Measurements from ENCODE around the gene ATAD2B. TPM values are rescaled to one million over a fixed set of nuclear protein-coding genes. Genes with fewer than 3 reads are reported as not detected.
"Not testable (repeated sequence)": the region's sequence is repeated elsewhere in the genome, so short reads cannot be mapped to it uniquely, and the experiment has no call there.

ATAD2B gene
- polyA plus RNA-seq, 3 donors = 16.3 to 20.7 (median 20.3) TPM

DNA sequence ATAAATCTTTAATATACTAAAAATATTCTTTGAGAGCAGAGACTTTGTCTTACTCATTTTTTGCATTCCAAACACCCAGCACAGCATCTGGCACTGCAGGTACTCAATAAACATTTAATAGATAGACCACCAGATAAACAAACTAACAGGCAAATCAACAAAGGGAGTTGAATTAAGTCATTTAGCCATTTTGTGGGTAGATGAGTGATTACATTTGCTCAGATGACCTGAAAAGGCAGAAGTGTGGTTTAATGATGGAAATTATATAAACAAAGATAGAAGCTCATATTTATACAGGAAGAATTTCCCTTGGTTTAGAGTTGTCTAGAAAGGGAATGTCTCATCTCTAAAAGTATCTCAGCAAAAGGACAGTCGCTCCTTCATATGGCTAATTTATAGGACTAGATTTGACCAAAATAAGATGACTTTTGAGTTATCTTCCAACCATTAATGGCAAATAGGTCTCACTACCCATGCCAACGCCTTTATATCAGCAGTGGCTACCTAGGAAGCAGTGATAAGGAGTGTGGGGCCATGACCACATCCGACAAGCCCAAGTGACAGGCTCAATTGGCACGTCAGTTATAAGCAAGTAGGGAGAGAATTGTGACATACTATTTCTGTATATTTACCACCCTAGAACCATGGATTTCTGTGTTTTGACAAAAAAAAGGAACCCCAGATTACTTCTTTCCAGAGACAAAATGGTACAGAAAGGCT, 173.5 kb downstream of the ATAD2B start:
- DNase-seq = no peak

DNA sequence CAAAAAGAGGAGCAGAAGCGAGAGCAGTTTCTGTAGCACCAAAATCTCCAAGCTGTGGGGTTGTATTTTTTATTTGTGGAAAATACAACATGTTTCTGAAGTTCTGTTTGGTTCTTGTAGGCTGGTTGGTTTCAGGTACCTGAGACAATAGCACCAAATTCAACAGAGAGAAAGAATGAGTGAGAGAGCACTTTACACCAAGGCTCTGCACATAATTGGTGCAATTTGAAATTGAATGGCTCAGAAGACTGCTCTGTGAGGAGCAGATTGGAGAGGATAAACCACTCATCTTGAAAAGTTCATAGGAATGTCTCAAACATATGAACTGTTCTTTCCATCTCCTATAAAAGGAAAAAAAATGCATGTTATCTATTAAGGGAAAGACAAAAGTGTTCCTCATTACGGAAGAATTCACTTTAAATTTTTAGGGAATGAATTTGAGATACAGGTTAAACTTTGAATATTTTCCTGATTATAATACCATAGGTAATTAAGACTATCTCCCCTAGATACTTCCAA, 175.1 kb downstream of the ATAD2B start:
- no peak for DNase-seq

DNA sequence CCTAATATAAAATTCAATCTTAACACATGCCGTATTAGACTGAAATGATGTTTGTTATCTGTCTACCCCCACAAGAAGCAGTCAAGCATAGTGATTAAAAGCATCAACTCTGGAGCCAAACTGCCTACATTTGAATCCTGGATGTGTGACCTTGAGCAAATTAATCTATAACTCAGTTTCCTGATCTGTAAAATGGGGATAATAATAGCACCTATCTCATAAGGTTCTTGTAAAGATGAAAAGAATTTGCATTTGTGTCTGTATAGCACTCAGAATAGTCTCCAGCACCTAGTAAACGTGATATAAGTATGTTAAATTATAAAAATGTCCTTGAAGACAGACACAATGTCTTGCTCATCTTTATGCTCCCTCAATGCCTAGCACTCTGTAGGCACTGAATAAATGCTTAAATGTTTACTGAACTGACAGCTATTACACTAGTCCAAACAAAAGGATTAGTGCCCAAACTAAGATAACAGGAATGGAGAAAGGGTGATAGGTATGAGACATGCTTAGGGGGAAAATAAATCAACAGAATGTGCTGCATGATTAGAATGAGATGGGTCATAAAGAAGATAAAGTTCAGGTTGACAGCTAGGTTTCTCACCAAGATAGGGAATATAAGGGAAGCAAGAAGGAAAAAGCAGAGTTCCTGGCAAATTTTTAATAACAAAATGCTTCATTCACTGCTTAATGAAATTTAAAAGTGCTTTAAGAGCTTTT, 180.6 kb downstream of the ATAD2B start:
- no peak for DNase-seq

DNA sequence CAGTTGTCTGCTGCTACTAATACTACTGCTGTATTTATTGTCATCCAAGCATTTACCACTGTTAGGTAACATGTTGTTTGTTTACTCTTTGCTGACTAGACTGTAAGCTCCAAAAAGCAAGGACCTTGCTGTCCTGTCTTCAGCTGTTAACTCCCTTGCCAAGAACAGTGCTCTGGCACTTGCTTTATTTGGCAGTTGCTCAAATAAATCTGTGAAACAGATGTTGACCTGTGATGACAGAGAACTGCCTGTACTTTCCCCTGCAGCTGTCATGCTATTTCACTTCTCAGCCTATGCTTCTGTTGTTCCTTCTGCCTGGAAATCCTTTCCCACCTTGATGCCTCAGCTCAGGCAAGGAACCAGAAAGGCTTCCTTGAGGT, 181.2 kb downstream of the ATAD2B start:
- no peak for DNase-seq

DNA sequence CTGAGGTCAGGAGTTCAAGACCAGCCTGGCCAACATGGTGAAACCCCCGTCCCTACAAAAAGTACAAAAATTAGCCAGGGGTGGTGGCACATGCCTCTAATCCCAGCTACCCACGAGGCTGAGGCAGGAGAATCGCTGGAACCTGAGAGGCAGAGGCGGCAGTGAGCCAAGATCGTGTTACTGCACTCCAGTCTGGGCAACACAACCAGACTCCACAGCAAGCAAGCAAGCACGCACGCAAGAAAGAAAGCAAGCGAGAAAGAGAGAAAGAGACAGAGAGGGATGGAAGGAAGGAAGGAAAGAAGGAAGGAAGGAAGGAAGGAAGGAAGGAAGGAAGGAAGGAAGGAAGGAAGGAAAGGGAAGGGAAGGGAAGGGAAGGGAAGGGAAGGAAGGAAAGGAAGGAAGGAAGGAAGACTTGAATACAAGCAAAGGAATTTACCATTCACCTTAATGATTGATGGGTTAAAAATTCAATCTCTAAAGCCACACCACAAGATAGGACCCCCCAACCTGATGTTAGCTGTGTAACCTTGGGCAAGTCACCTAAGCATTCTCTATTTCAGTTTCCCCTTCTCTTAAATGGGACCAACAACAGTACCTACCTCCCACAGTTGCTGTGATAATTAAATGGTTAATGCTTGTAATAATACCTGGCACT, 181.7 kb downstream of the ATAD2B start:
- no peak for DNase-seq

DNA sequence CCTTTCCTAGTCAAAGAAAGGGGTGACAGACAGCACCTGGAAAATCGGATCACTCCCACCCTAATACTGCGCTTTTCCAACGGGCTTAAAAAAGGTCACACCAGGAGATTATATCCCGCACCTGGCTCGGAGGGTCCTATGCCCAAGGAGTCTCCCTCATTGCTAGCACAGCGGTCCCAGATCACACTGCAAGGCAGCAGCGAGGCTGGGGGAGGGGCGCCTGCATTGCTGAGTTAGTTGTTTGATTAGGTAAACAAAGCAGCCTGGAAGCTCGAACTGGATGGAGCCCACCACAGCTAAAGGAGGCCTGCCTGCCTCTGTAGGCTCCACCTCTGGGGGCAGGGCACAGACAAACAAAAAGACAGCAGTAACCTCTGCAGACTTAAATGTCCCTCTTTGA, 190.1 kb downstream of the ATAD2B start:
- not testable (repeated sequence) for DNase-seq

DNA sequence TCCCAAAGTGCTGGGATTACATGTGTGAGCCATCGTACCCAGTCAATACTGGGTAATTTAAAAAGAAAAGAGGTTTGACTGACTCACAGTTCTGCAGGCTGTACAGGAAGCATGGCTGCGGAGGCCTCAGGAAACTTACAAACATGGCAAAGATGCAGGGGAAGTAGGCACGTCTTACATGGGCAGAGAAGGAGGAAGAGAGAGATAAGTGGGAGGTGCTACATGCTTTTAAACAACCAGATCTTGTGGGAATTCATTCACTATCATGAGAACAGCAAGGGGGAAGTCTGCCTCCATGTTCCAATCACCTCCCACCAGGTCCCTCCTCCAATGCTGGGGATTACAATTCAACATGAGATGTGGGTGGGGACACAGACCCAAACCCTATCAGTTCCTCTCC, 192.5 kb downstream of the ATAD2B start:
- DNase-seq = no peak

DNA sequence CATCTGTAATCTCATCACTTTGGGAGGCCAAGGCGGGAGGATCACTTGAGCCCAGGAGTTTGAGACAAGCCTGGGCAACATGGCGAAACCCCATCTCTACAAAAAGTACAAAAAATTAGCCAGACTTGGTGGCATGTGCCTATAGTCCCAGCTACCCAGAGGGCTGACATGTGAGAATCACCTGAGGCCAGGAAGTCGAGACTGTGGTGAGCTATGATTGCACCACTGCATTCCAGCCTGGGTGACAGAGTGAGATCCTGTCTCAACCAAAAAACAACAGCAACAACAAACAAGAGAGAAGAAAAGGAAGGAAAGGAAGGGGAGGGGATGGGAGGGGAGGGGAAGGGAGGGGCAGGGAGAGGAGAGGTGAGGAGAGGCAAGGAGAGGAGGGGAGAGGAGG, 203.9 kb downstream of the ATAD2B start:
- DNase-seq = not testable (repeated sequence)

DNA sequence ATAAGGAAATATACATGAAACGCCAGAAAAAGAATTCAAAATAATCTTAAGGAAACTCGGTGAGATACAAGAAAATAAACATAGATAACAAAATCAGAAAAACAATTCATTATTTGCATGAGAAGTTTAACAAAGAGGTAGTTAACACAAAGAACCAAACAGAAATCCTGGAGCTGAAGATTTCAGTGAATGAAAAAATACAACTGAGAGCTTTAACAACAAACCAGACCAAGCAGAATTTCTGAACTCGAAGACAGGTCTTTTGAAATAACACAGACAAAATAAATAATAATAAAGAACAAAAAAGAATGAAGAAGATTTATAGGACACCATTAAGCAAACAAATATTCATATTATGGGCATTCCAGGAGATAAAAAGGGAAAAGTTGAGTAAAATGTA, 204.7 kb downstream of the ATAD2B start:
- DNase-seq = no peak

DNA sequence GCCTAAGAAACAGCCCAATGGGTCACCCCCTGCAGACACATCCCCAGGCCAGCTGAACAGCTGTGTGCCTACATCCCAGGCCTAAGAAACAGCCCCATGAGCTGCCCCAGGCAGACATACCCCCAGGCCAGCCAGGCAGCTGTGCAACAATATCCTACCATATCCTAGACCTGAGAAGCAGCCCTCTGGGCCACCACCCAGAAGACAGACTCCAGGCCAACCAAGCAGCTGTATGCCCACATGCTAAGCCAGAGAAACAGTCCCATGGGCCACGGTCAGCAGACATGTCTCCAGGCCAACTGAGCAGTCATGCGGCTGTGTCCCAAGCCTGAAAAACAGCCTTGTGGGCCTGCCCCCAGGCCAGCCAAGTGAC, 205.5 kb downstream of the ATAD2B start:
- DNase-seq = no peak

DNA sequence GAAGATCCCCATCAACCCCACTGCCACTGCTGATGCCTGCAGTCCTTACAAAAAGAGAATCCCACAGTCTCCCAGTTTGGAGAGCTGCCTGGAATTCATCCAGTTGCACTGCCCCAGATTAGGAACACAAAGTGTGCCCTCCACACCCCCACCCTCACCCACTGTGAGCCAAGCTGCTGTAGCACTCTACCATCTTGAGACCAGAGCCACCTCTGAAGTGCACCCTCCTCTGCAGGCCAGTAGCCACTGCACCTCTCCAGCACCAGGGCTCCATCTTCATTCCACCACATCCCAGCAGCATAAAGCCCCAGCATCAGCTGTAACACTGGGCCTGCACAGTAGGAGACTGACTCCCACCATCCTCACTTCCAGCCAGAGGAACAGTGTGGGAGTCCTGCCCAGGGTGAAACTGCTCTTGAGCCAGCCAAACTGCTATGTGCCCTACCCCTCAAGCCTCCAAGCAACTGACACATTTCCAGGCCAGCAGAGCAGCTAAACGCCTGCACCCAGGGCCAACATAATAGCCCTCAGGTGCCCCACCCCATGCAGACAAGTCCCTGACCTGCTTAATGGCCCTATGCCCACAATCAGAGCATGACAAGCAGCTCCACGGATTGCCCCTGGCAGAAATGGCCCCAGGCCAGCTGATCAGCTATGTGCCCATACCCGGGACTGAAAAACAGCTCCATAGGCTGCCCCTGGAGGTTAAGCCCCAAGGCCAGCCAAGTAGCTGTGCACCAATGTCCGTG, 206.0 kb downstream of the ATAD2B start:
- DNase-seq = no peak

DNA sequence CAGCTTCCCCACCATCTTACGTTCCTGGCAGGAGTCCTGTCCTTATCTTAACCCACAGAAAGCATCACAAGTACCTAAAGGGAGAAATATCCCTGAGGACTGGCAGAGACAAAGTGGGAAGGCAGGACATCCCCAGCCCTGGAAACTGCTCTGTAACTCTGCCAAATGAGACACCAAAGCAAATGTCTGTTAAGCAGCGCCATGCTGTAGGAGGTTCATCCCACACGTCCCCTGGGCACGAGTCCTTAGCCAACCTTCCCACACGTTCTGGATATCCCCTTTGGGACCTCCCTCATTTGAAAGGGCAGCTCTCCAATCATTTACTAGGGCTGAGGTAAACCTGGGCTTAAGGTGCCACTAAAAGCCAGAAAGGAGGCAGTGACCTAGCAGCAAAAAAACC, 207.2 kb downstream of the ATAD2B start:
- DNase-seq = no peak

DNA sequence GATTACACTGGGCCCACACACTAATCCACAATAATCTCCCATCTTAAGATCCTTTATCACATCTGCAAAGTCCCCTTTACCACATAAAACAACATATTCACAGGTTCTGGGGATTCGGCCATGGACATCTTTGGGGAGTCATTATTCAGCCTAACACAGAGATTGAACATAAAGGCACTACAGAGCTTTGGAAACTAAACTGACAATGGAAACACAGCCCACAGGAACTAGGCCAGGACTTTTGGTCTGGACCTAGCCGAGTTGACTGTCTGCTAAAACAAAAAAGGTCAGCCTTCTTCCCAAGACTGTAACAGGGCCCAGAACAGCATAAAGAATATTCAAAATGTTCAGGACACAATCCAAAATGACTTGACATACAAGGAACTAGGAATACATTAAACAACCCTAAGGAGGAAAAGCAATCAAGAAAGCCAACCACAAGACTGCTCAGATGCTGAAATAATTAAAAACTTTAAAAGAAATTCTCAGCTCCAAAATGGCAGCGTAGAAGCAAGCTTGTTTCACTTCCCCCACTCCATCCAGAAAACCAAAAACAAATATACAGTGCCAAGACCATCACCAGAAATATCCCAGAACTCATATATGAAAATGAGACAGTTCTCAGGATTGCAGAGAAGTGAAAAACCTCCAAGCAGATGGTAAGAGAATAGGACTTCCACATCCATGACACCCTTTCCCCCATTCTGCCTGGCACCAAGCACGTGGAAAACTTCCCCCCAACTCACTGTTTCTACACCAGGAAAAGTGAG, 207.8 kb downstream of the ATAD2B start:
- DNase-seq = no peak

DNA sequence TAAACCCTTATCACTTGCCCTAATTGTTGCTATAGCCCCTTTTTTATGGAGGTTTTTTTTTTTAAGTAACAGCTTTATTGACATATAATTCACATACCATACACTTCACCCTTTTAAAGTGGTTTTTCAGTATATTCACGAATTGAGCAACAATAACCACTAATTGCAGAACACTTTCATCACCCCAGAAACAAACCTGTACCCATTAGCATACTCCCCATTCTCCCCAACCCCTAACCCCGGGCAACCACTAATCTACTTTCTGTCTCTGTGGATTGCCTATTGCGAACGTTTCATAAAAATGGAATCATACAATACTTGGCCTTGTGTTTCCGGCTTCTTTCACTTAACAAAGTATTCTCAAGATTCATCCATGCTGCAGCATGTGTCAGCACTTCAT, 213.6 kb downstream of the ATAD2B start:
- no peak for DNase-seq

DNA sequence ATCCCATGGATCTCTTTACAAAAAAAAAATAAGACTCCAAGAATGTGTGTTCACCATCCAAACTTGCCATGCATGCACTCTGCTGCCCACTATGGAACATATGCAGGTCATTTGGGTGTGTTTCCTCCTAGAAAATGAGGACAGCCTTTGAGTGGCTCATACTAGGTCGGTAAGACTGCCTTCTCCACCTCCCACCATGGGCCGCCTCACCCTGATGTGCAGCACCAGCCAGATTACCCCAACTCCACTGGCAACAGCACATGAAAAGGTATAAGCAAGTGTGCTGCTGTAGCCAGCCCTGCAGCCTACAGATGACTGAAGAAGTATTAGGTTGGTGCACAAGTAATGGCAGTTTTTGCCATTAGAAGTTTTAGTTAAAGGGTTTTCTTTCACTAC, 214.2 kb downstream of the ATAD2B start:
- no peak for DNase-seq

DNA sequence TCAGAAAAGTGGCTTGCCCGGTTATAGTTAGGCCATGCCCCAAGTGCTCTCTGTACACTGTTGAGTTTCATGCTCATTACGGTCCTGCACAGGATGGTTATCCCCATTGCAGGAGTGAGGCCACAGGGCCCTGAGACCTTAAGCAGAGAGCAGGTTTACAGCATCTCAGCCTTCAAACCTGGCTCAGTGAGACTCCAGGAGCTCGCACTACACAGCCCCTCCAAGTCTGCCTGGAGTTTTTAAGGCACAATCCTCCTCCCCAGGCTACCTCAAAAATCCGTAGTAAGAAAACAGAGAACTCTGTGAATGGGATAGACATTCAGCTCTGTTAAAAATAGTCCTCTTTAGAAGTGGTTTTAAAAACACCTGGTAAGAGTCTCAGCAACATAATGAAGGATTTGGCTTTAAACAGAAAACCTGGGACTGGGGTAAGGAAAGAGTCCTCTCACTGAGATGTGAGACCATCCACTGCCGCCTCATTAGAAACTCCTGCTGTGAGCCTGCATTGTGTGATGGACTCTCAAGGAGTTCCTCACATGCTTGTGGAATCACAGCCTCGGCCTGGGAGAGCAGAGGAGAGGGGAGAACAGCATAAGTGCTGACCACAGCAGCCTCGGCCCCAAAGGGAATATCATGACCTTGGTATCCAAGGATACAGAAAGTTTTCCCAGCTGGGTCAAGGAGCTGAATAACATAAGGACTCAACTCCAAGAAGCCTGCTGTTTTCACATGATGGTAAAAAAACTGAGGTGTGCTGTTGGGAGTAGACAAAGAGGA, 214.8 kb downstream of the ATAD2B start:
- DNase-seq = no peak

DNA sequence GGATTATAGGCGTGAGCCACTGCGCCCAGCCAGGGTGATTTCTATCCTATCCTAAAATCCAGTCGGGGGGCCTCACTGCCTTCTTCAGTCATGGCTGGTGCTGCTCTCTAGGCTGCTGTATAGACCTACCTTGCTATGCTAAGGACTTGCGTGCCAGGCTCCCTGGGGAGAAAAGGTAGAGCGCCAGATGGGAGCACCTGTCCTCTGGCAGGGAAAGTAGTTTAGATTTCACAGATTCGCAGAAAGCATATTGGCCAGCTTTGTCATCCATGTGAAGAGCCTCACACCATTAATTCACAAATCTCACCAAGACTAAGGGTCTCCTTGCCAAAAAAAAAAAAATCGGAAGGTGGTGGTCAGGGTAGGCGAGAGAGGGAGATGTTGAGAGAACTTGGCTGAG, 217.6 kb downstream of the ATAD2B start:
- no peak for DNase-seq

DNA sequence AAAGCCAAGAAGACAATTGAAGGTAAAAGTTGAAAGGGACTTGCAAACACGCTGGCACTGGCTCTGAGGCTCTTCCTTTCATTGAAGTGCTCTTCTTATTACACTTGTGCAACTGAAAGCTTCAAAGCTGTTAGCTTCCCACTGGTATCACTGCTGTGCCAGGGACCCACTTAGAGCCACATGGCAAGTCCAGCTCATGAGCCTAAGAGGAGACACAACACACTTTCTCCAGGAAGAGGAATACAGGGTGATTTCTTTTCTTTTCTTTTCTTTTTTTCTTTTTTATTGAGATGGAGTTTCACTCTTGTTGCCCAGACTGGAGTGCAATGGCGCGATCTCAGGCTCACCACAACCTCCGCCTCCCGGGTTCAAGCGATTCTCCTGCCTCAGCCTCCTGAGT, 218.2 kb downstream of the ATAD2B start:
- DNase-seq = no peak

DNA sequence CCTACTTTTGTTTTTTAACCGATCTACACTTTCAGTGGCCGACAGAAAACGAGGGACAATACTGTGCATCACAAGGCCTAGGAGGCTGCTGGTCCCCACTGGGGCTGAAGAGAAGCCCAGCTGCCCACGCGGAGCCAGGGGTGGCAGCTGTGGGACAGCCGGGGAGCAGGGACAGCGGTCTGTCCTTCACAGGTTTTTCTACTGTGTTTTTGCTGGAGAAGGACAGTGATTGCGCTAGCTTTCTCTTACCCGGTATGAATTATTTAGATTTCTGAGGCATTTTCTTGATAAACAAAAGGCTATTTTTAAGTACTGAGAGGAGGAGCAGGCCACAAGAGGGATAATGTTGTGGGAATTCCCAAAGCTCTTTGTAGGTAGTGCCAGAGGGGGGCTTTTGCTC, 219.8 kb downstream of the ATAD2B start:
- DNase-seq = no peak

DNA sequence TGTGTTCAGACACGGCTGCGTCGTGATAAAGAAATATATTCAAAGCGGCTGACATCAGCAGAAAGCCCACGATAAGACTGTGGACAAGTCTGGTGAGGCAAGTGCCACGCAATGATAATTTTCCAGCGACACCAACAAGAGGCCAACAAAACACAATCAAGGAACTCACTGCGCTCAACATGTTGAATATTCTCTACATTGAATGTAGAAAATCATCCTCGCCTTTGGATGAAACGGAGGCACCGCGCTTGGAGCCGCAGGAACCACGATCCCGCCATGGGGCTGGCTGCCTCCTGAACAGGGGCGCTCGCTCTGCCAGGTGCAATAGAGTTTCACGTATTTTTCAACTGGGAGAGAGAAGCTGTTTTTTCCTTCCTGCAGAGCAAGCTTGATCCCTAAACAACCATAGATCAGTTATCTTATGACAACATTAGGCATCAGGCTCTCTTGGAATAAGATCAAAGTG, 220.3 kb downstream of the ATAD2B start:
- no peak for DNase-seq

All from renal pelvis (tissue), 4 donors.